H1 (cell line): ENCODE data around the gene RNFT2.

Experiments
- ATF2 ChIP-seq: IDR thresholded peaks from 2 replicates; pipeline ENCODE4 v1.6.1; 2012; ENCODE audit warnings: low read length, inconsistent platforms
- BRCA1 ChIP-seq: IDR thresholded peaks from 2 replicates; pipeline ENCODE4 v1.6.1; 2012; ENCODE audit warnings: low read depth, low read length, improper control_type of control experiment
- CREB1 ChIP-seq: IDR thresholded peaks from 2 replicates; pipeline ENCODE4 v1.6.1; 2012; ENCODE audit warnings: inconsistent platforms
- CTCF ChIP-seq, 3 experiments: IDR thresholded peaks; 1 replicate in 2 of 3; 2 replicates in 1 of 3; pipeline versions ENCODE4 v1.5.1 to v1.6.1; 2011; ENCODE audit warnings: low read length in 3 of 3, mild to moderate bottlenecking in 3 of 3, inconsistent platforms in 2 of 3, low read depth in 1 of 3, moderate library complexity in 1 of 3; ENCODE audit not compliant: insufficient read depth in 1 of 3; ENCODE audit errors: control extremely low read depth in 1 of 3
- EP300 ChIP-seq, 2 experiments: IDR thresholded peaks; 1 replicate in 1 of 2; 2 replicates in 1 of 2; pipeline ENCODE4 v1.6.1; 2011 to 2012; ENCODE audit warnings: low read depth in 2 of 2, low read length in 2 of 2, mild to moderate bottlenecking in 2 of 2, borderline replicate concordance in 1 of 2, inconsistent platforms in 1 of 2, moderate library complexity in 1 of 2
- HDAC2 ChIP-seq, 2 experiments: fragments of 300-600 bp in 1 of 2; sonication (generic) in 1 of 2; IDR thresholded peaks; 2 replicates each; pipeline ENCODE4 v1.6.1; 2011 to 2012; ENCODE audit warnings: low read depth in 2 of 2, low read length in 2 of 2, mild to moderate bottlenecking in 2 of 2, moderate library complexity in 2 of 2, borderline replicate concordance in 1 of 2, inconsistent platforms in 1 of 2
- KDM4A ChIP-seq: IDR thresholded peaks from one replicate; pipeline ENCODE4 v1.7.1; 2012; ENCODE audit warnings: low read depth, mild to moderate bottlenecking, moderate library complexity, low read length, inconsistent platforms; ENCODE audit not compliant: severe bottlenecking
- MAX ChIP-seq: IDR thresholded peaks from 2 replicates; pipeline ENCODE4 v1.6.1; 2012; ENCODE audit warnings: inconsistent platforms
- POLR2A ChIP-seq, 2 experiments: IDR thresholded peaks; 1 replicate in 1 of 2; 2 replicates in 1 of 2; pipeline ENCODE4 v1.6.1; 2011; ENCODE audit warnings: low read depth in 2 of 2, low read length in 2 of 2, mild to moderate bottlenecking in 2 of 2; ENCODE audit errors: control extremely low read depth in 1 of 2
- TAF1 ChIP-seq: IDR thresholded peaks from 2 replicates; pipeline ENCODE4 v1.6.1; 2011; ENCODE audit warnings: mild to moderate bottlenecking, low read depth, low read length
- ZNF274 ChIP-seq: IDR thresholded peaks from 2 replicates; pipeline ENCODE4 v1.7.0; 2012; ENCODE audit warnings: low read length, borderline replicate concordance; ENCODE audit errors: extremely low read depth

DNA sequence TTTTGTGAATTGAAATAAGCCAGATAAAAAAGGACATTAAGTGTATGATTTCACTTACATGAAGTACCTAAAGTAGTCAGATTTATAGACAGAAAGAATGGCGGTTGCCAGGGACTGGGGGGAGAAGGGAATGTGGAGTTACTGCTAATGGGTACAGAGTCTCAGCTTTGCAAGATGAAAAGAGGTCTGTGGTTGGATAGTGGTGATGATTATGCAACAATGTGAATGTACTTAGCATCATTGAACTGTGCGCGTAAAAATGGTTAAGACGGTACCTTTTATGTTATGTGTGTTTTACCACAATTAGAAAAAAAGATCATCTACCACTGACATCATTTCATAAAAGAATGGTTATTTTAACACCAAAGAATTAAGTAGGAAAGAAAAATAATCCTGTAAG, 35.9 kb downstream of the RNFT2 start:
- TF ChIP-seq CTCF (IDR thresholded peaks at IDR 0.05; ENCODE audit: control extremely low read depth in 1 of 3, insufficient read depth in 1 of 3, low read depth in 1 of 3, low read length in 3 of 3), result no peak
- TF ChIP-seq TAF1, result no peak
- TF ChIP-seq CREB1, result no peak
- no peak for TF ChIP-seq ZNF274
- TF ChIP-seq POLR2A (IDR thresholded peaks at IDR 0.05; ENCODE audit: control extremely low read depth in 1 of 2, low read depth in 2 of 2, low read length in 2 of 2), result no peak
- TF ChIP-seq MAX, result no peak
- no peak for TF ChIP-seq KDM4A
- TF ChIP-seq BRCA1, result no peak
- no peak for TF ChIP-seq EP300 (IDR thresholded peaks at IDR 0.05; ENCODE audit: borderline replicate concordance in 1 of 2, low read depth in 2 of 2, low read length in 2 of 2)
- no peak for TF ChIP-seq HDAC2 (IDR thresholded peaks at IDR 0.05; ENCODE audit: borderline replicate concordance in 1 of 2, low read depth in 2 of 2, low read length in 2 of 2)
- no peak for TF ChIP-seq ATF2
